GM10266 (cell line): ENCODE measurements around the gene FAM228A.
"Not testable (repeated sequence)": the region's sequence is repeated elsewhere in the genome, so short reads cannot be mapped to it uniquely, and the experiment has no call there.

Experiments
- DNase-seq: peaks from one replicate; pipeline ENCODE4 v3.0.0; 2012; ENCODE audit errors: extremely low spot score
- TF ChIP-seq, protein P1 (sequence below): IDR thresholded peaks from 2 replicates; pipeline ENCODE4 v1.5.1; 2012; ENCODE audit warnings: mild to moderate bottlenecking, low read depth; ENCODE audit not compliant: control insufficient read depth, insufficient read depth; ENCODE audit errors: missing control alignments

FAM228A gene

DNA sequence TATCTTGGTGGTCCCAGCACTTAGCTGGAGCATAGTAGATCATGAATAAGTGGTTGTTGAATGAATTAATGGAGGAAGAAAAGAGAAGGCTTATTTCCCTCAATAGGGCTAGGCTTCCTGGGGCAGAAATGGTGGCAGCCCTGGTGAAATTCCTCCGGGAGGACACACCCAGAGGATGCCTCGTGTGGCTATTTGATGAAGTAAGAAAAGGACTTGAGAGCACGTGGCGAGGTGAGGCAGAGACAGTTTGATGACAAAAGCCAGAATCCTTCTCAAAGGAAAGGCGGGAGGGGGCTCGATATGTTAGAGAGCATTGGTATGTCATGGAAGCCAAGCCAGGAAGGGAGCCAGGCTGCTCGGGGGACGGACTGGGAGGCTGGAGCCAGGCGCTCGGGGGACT lies 14.7 kb downstream of the FAM228A start:
- TF ChIP-seq, protein P1, sequence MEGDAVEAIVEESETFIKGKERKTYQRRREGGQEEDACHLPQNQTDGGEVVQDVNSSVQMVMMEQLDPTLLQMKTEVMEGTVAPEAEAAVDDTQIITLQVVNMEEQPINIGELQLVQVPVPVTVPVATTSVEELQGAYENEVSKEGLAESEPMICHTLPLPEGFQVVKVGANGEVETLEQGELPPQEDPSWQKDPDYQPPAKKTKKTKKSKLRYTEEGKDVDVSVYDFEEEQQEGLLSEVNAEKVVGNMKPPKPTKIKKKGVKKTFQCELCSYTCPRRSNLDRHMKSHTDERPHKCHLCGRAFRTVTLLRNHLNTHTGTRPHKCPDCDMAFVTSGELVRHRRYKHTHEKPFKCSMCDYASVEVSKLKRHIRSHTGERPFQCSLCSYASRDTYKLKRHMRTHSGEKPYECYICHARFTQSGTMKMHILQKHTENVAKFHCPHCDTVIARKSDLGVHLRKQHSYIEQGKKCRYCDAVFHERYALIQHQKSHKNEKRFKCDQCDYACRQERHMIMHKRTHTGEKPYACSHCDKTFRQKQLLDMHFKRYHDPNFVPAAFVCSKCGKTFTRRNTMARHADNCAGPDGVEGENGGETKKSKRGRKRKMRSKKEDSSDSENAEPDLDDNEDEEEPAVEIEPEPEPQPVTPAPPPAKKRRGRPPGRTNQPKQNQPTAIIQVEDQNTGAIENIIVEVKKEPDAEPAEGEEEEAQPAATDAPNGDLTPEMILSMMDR = no peak
- no peak for DNase-seq

DNA sequence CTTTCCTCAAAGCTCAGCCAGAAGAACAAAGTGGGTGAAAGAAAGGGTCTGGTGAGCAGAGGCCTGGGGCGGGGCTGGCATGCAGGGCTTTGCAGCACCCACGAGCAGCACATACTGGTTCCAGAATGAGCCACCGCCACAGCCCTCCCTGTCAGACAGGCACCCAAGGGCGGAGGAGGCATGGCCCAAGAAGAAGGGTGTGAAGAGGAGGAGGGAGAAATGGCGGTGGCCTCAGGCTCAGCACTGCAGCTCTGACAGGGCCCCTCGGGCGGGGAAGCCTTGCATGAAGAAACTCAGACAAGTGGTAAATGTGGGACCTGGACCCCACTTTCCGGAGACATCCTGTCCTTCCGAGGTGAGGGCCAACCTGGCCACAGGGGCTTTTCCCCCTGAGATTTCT lies 15.7 kb downstream of the FAM228A start:
- TF ChIP-seq, protein P1 = no peak
- DNase-seq = no peak

DNA sequence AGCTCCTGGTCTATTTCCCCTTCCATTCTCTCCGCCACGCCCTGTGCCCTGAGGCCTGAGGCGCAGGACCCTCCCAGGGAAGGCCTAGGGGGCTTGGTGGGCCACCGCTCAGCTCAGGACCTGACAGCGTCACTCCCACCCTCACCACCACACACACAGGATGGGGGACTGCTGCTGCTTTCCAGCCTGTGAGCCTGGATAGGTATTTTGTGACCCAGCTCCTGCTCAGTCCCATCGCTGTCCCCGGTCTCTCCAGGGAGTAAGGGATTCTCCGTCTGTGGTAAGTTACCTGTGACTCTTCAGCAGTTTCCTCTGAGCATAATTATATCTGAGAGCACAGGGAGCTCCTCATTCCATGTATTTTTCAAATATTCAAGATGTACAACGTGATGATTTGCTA lies 16.3 kb downstream of the FAM228A start:
- TF ChIP-seq, protein P1 = no peak
- no peak for DNase-seq

DNA sequence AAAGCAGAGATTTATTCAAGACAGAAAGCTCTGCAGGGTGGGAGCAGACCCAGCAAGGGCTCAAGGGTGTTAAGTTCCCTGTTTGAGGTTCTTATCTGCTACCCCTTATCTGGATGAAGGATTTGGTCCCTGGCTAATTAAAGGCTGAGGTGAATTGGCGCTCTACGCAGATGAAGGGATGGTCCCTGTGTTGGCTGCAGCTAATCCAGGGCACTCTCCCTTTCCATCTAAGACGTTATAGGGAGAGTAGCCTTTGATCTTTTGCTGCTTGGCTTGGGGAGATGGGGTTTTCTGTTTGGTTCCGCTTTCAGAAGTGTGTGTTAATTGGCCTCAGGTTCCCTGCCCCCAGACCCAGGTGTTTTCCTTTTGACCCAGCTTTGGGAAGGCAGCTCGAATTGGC lies 17.0 kb downstream of the FAM228A start:
- no peak for DNase-seq
- TF ChIP-seq, protein P1 = no peak

DNA sequence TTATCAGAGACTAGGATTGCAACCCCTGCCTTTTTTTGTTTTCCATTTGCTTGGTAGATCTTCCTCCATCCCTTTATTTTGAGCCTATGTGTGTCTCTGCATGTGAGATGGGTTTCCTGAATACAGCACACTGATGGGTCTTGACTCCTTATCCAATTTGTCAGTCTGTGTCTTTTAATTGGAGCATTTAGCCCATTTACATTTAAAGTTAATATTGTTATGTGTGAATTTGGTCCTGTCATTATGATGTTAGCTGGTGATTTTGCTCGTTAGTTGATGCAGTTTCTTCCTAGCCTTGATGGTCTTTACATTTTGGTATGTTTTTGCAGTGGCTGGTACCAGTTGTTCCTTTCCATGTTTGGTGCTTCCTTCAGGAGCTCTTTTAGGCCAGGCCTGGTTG lies 22.4 kb downstream of the FAM228A start:
- not testable (repeated sequence) for DNase-seq

DNA sequence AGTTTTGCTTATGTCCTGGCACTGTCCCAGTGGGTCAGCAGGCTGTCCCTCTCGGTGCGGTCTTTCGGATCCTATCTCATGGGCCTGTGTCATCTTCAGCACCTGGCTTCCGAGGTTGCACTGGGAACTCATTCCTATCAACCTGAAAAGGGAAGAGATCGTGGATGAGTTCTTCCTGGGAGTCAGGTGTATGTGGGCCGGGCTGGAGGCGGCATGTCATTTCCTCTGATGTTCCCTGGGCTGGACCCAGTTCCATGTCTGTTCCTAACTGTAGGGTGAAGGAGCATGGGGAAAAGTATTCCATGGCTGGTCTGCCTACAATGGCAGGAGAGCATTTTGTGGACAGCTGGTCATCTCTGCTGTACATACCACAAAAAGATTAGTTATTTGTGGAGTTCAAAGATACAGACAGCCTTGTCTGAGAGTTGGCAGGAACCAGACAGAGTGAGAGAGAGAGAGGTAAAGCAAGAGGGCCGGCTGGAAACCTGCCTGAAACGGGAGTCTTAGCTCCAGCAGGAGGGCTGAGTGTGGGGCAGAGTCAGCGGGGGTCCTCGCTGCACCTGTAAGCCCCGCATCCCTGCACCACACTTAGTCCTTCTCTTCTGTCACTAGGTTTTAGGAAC lies 25.2 kb downstream of the FAM228A start:
- TF ChIP-seq, protein P1 = no peak

DNA sequence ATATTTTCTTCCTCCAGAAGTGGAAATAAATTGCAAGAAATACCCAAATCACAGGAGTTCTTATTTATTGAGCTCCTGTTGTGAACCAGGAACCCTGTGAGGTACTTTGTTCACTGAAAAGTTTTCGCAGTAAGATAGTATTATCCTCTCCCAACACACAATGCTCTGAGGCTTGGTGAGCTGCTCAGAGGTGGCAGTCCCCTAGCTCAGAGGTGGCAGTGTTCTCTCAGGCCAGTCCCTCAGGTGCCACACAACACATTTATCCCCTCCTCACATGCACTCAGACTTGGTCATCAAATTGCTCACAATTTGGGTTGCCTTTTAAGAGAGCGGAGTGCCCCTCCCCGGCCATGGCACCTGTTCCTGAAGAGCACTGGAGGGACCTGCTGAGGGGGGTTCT lies 25.9 kb downstream of the FAM228A start:
- DNase-seq = no peak
- TF ChIP-seq, protein P1 = no peak

More for the DNA sequence above, 25.2 kb downstream of the FAM228A start:
- DNase-seq = no peak
